ENCODE measurements around the gene SEH1L. TPM values are rescaled to one million over a fixed set of nuclear protein-coding genes. Genes with fewer than 3 reads are reported as not detected.
"Not testable (repeated sequence)": the region's sequence is repeated elsewhere in the genome, so short reads cannot be mapped to it uniquely, and the experiment has no call there.

SEH1L gene
- total RNA-seq, 1 experiment from 2014 or later, result 39.5 TPM

DNA sequence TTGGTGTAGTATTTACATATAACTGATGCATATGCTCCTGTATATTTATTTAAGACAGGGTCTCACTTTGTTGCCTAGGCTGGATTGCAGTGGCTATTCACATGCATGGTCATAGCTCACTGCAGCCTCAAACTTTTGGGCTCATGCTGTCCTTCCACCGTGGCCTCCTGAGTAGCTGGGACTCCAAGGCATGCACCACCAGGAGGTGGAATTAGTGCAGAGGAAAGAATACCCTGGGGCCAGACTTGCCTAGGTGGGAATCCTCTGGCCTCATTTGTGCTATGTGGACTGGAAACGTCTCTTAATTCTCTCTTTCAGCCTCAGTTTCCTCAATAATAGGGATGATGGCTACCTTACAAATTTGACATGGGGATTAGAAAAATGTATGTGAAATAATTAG lies 45.6 kb downstream of the SEH1L start:
- no peak overlapping the region for H3K27ac ChIP-seq
- H3K4me1 ChIP-seq (replicated peaks), result peaks cover 17% of the 10 kb centered on the region
- no peaks in the 10 kb centered on the region for H3K9me3 ChIP-seq (replicated peaks)
- no peaks in the 10 kb centered on the region for H3K27me3 ChIP-seq (replicated peaks)
- peaks cover 6% of the 10 kb centered on the region for H3K36me3 ChIP-seq
- no peak for DNase-seq (ENCODE audit: low read depth in 1 of 2, low spot score in 2 of 2)
- no peak overlapping the region for H3K4me3 ChIP-seq

DNA sequence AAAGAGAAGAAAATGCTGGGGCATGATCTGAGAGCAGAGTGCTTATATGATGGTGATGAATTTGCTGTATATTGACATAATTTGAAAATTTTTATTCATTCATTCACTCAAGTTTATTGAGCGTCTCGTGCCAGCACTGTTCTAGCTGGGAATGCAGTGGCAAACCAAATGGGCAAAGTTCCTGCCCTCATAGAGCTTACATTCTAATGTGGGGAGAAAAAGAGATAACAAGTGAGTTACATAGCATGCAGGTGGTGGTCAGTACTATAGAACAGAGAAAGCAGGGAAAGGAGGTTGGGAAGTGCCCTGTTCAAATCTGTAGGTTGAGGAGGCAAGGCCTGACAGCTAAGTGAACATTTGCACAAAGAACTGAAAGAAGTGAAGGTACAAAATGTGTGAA lies 47.6 kb downstream of the SEH1L start:
- H3K4me3 ChIP-seq, result no peak overlapping the region
- peaks cover 10% of the 10 kb centered on the region for H3K36me3 ChIP-seq
- H3K4me1 ChIP-seq (replicated peaks), result peaks cover 12% of the 10 kb centered on the region
- no peaks in the 10 kb centered on the region for H3K27me3 ChIP-seq (replicated peaks)
- H3K9me3 ChIP-seq (replicated peaks), result no peaks in the 10 kb centered on the region
- no peak overlapping the region for H3K27ac ChIP-seq
- no peak for DNase-seq (ENCODE audit: low read depth in 1 of 2, low spot score in 2 of 2)

GRCh38 chr18:12995952-12996477 lies 48.2 kb downstream of the SEH1L start:
- peaks cover 9% of the 10 kb centered on the region for H3K4me1 ChIP-seq (replicated peaks)
- no peak overlapping the region for H3K27ac ChIP-seq
- no peak overlapping the region for H3K4me3 ChIP-seq
- peaks cover 16% of the 10 kb centered on the region for H3K36me3 ChIP-seq
- no peak for DNase-seq (ENCODE audit: low read depth in 1 of 2, low spot score in 2 of 2)
- H3K27me3 ChIP-seq (replicated peaks), result no peaks in the 10 kb centered on the region
- H3K9me3 ChIP-seq (replicated peaks), result no peaks in the 10 kb centered on the region

GRCh38 chr18:12996661-12997292 lies 49.0 kb downstream of the SEH1L start:
- Histone ChIP-seq H3K27ac (no peak overlapping the region), H3K36me3 (peaks cover 20% of the 10 kb centered on the region), H3K9me3 (replicated peaks) (no peaks in the 10 kb centered on the region), H3K4me1 (replicated peaks) (peaks cover 9% of the 10 kb centered on the region), H3K27me3 (replicated peaks) (no peaks in the 10 kb centered on the region), H3K4me3 (no peak overlapping the region)
- no peak for DNase-seq (ENCODE audit: low read depth in 1 of 2, low spot score in 2 of 2)

DNA sequence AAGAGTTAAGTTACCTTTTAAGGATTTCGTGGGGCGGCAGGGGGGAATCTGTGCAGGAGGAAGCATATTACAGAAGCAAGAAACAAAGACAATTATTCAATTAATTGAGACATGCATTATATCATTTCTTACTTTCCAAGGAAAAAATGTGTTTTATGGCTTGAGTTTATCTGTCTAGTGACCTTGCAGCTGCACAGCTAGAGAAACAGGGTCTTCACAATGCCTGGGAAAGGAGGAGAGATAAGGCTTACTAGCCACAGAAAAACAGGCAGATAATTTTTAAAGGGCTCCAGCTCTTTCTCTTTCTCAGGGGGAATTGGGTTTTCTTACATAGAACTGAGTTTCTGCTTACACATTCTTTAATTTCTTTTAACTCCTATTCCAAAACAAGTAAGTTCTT lies 49.5 kb downstream of the SEH1L start:
- not testable (repeated sequence) for H3K4me3 ChIP-seq; H3K9me3 ChIP-seq (replicated peaks); H3K27me3 ChIP-seq (replicated peaks); H3K27ac ChIP-seq; H3K4me1 ChIP-seq (replicated peaks); DNase-seq (ENCODE audit: low read depth in 1 of 2, low spot score in 2 of 2)
- peaks cover 21% of the 10 kb centered on the region for H3K36me3 ChIP-seq

- H3K4me3 ChIP-seq, result no peak overlapping the region
- no peaks in the 10 kb centered on the region for H3K9me3 ChIP-seq (replicated peaks)
- H3K27ac ChIP-seq, result no peak overlapping the region
- peaks cover 29% of the 10 kb centered on the region for H3K36me3 ChIP-seq
- no peaks in the 10 kb centered on the region for H3K4me1 ChIP-seq (replicated peaks)
- no peaks in the 10 kb centered on the region for H3K27me3 ChIP-seq (replicated peaks)
- DNase-seq (ENCODE audit: low read depth in 1 of 2, low spot score in 2 of 2), result no peak
Observed at GRCh38 chr18:12998332-12999060, 50.7 kb downstream of the SEH1L start.

GRCh38 chr18:13003466-13003896 lies 55.7 kb downstream of the SEH1L start:
- Histone ChIP-seq H3K4me3 (no peak overlapping the region), H3K36me3 (peaks cover 61% of the 10 kb centered on the region), H3K27ac (no peak overlapping the region), H3K9me3 (replicated peaks) (no peaks in the 10 kb centered on the region), H3K4me1 (replicated peaks) (no peaks in the 10 kb centered on the region), H3K27me3 (replicated peaks) (no peaks in the 10 kb centered on the region)
- peak; percentile 18 to 68 for DNase-seq (ENCODE audit: low read depth in 1 of 2, low spot score in 2 of 2)

DNA sequence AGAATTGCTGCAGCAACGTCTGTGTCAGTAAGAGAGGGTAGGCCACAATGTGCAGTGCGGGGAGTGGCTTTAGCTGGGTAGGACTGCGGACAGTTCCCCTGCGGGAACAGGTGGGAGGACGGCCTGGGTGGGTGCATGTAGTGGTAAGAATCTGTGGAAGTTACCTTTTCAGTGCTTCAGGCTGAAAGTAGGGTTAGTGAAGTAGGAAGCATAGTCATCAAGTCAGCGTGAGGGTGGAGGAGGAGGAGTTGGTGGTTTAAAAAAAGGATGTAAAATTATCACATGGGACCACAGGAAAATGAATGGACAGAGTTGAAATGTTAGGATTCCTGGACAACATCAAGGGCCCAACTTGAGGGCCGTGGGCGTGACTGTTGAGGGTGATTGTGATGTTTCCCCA lies 56.6 kb downstream of the SEH1L start:
- H3K27me3 ChIP-seq (replicated peaks), result no peaks in the 10 kb centered on the region
- H3K4me3 ChIP-seq, result no peak overlapping the region

GRCh38 chr18:13005289-13005688 lies 57.5 kb downstream of the SEH1L start:
- H3K27me3 ChIP-seq (replicated peaks), result no peaks in the 10 kb centered on the region

More for the DNA sequence above, 56.6 kb downstream of the SEH1L start:
- Histone ChIP-seq H3K27ac (no peak overlapping the region), H3K9me3 (replicated peaks) (no peaks in the 10 kb centered on the region), H3K4me1 (replicated peaks) (no peaks in the 10 kb centered on the region), H3K36me3 (peaks cover 70% of the 10 kb centered on the region)
- no peak for DNase-seq (ENCODE audit: low read depth in 1 of 2, low spot score in 2 of 2)

GRCh38 chr18:13006531-13007247 lies 58.9 kb downstream of the SEH1L start:
- H3K36me3 ChIP-seq, result peaks cover 73% of the 10 kb centered on the region
- H3K27ac ChIP-seq, result no peak overlapping the region
- no peaks in the 10 kb centered on the region for H3K4me1 ChIP-seq (replicated peaks)
- DNase-seq (ENCODE audit: low read depth in 1 of 2, low spot score in 2 of 2), result no peak
- H3K27me3 ChIP-seq (replicated peaks), result no peaks in the 10 kb centered on the region
- H3K4me3 ChIP-seq, result no peak overlapping the region
- no peaks in the 10 kb centered on the region for H3K9me3 ChIP-seq (replicated peaks)

More at GRCh38 chr18:13005289-13005688, 57.5 kb downstream of the SEH1L start:
- no peak overlapping the region for H3K4me3 ChIP-seq
- H3K36me3 ChIP-seq, result peaks cover 75% of the 10 kb centered on the region
- H3K27ac ChIP-seq, result no peak overlapping the region
- H3K9me3 ChIP-seq (replicated peaks), result no peaks in the 10 kb centered on the region
- DNase-seq (ENCODE audit: low read depth in 1 of 2, low spot score in 2 of 2), result no peak
- no peaks in the 10 kb centered on the region for H3K4me1 ChIP-seq (replicated peaks)

DNA sequence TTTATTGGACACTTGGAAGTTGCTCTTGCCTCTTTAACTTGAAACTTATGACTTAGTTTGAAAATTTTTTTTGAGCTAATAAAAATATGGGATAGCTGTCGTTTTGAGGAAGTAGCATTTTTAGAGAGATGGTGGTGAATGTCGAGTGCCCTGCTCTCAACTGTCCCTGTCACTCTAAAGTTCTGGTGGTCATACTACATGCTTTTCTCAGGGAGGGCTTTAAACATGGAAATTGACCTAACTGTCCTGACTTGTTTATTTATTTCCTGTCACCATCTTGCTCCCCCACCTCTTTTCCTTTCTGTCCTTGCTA lies 59.4 kb downstream of the SEH1L start:
- DNase-seq (ENCODE audit: low read depth in 1 of 2, low spot score in 2 of 2), result no peak
- no peaks in the 10 kb centered on the region for H3K9me3 ChIP-seq (replicated peaks)
- H3K4me1 ChIP-seq (replicated peaks), result no peaks in the 10 kb centered on the region
- H3K27ac ChIP-seq, result no peak overlapping the region
- peaks cover 76% of the 10 kb centered on the region for H3K36me3 ChIP-seq
- no peaks in the 10 kb centered on the region for H3K27me3 ChIP-seq (replicated peaks)
- no peak overlapping the region for H3K4me3 ChIP-seq

GRCh38 chr18:13011719-13012118 lies 63.9 kb downstream of the SEH1L start:
- H3K36me3 ChIP-seq, result peaks cover 88% of the 10 kb centered on the region
- DNase-seq (ENCODE audit: low read depth in 1 of 2, low spot score in 2 of 2), result no peak
- H3K4me1 ChIP-seq (replicated peaks), result no peaks in the 10 kb centered on the region
- no peaks in the 10 kb centered on the region for H3K9me3 ChIP-seq (replicated peaks)
- H3K27ac ChIP-seq, result no peak overlapping the region
- H3K4me3 ChIP-seq, result no peak overlapping the region
- H3K27me3 ChIP-seq (replicated peaks), result no peaks in the 10 kb centered on the region

- no peak for DNase-seq (ENCODE audit: low read depth in 1 of 2, low spot score in 2 of 2)
Observed at GRCh38 chr18:13014232-13014631, 66.4 kb downstream of the SEH1L start.

GRCh38 chr18:13014818-13015217 lies 67.0 kb downstream of the SEH1L start:
- no peak overlapping the region for H3K27ac ChIP-seq
- H3K4me3 ChIP-seq, result no peak overlapping the region
- H3K36me3 ChIP-seq, result peaks cover 87% of the 10 kb centered on the region
- no peaks in the 10 kb centered on the region for H3K9me3 ChIP-seq (replicated peaks)
- H3K4me1 ChIP-seq (replicated peaks), result peaks cover 8% of the 10 kb centered on the region
- H3K27me3 ChIP-seq (replicated peaks), result no peaks in the 10 kb centered on the region
- no peak for DNase-seq (ENCODE audit: low read depth in 1 of 2, low spot score in 2 of 2)

More at GRCh38 chr18:13014232-13014631, 66.4 kb downstream of the SEH1L start:
- Histone ChIP-seq H3K27me3 (replicated peaks) (no peaks in the 10 kb centered on the region), H3K4me3 (no peak overlapping the region), H3K36me3 (peaks cover 92% of the 10 kb centered on the region), H3K9me3 (replicated peaks) (no peaks in the 10 kb centered on the region), H3K4me1 (replicated peaks) (peaks cover 6% of the 10 kb centered on the region), H3K27ac (no peak overlapping the region)

All from SJSA1 (cell line).